HepG2 (cell line): Measurements from ENCODE around the gene AUP1. TPM values are rescaled to one million over a fixed set of nuclear protein-coding genes. Genes with fewer than 3 reads are reported as not detected.
A peak's percentile ranks its signal among the peaks of the same experiment; 100 is the strongest.

Experiments used
- ASH2L ChIP-seq: fragments of 300-600, 200-600 bp; sonication (generic); IDR thresholded peaks from 2 replicates; pipeline ENCODE4 v1.7.0; 2017; ENCODE audit warnings: low read depth, mild to moderate bottlenecking, moderate library complexity, mixed read lengths, low read length; ENCODE audit not compliant: insufficient read length
- BCL3 ChIP-seq: sonication (generic); formaldehyde crosslinking; IDR thresholded peaks from 2 replicates; pipeline ENCODE4 v1.5.1; 2020; ENCODE audit warnings: mild to moderate bottlenecking, missing genetic modification reagents, moderate library complexity
- GTF2F1 ChIP-seq: fragments of 150-350 bp; IDR thresholded peaks from 2 replicates; pipeline ENCODE4 v1.6.1; 2014; ENCODE audit warnings: low read length
- TCF7 ChIP-seq: sonication (generic); IDR thresholded peaks from 2 replicates; pipeline ENCODE4 v1.6.1; 2016; ENCODE audit warnings: antibody characterized with exemption, low read depth
- THAP7 ChIP-seq: sonication (generic); formaldehyde crosslinking; IDR thresholded peaks from 2 replicates; pipeline ENCODE4 v1.8.1; 2023; ENCODE audit warnings: mild to moderate bottlenecking, missing genetic modification reagents
- THAP8 ChIP-seq: sonication (generic); formaldehyde crosslinking; IDR thresholded peaks from 2 replicates; pipeline ENCODE4 v1.5.1; 2020; ENCODE audit warnings: missing genetic modification reagents, mild to moderate bottlenecking, borderline replicate concordance
- ZFYVE20 ChIP-seq: sonication (generic); formaldehyde crosslinking; IDR thresholded peaks from 2 replicates; pipeline ENCODE4 v1.8.0; 2023; ENCODE audit warnings: low read depth, mild to moderate bottlenecking, moderate library complexity, missing genetic modification reagents, borderline replicate concordance
- ZNF33B ChIP-seq: sonication (generic); formaldehyde crosslinking; IDR thresholded peaks from 2 replicates; pipeline ENCODE4 v1.5.1; 2020; ENCODE audit warnings: mild to moderate bottlenecking, missing genetic modification reagents
- ZNF605 ChIP-seq: sonication (generic); formaldehyde crosslinking; IDR thresholded peaks from 2 replicates; pipeline ENCODE4 v1.8.0; 2022; ENCODE audit warnings: mild to moderate bottlenecking, missing genetic modification reagents
- polyA plus RNA-seq, 8 experiments: library from polyadenylated mRNA; depleted of rRNA in 3 of 8; stranded (reverse) in 7 of 8; unstranded in 1 of 8; fragments of >200 nt; fragmentation: Illumina TruSeq in 4 of 8; extraction: Trizol in 4 of 8; gene quantifications; 2 replicates each; pipeline versions ENCODE4 v1.2.1 to v1.2.3, GENCODE V29; 2011 to 2016; ENCODE audit warnings: low read depth in 4 of 8, missing spikeins in 1 of 8, mixed read lengths in 1 of 8; ENCODE audit not compliant: insufficient read depth in 1 of 8
- total RNA-seq, 5 experiments: library from RNA; depleted of rRNA; stranded (reverse); fragments of >200 nt; fragmentation: Illumina TruSeq; extraction: Trizol; gene quantifications; 2 replicates each; pipeline ENCODE4 v1.2.3, GENCODE V29; 2016; ENCODE audit warnings: low read depth in 1 of 5
- TF ChIP-seq, protein P1 (sequence below): sonication (generic); formaldehyde crosslinking; IDR thresholded peaks from 2 replicates; pipeline ENCODE4 v1.4.0; 2020; ENCODE audit warnings: low read depth, missing genetic modification reagents
- TF ChIP-seq, protein P2 (sequence below): sonication (generic); formaldehyde crosslinking; IDR thresholded peaks from 2 replicates; pipeline ENCODE4 v1.4.0; 2020; ENCODE audit warnings: missing genetic modification reagents, borderline replicate concordance

Gene AUP1
- total and polyA plus RNA-seq, 2 of the 13 experiments (the other 11 are each of a cell fraction or from before 2014, with no cell fraction given) = 174 to 267 TPM

- TF ChIP-seq, protein P1, sequence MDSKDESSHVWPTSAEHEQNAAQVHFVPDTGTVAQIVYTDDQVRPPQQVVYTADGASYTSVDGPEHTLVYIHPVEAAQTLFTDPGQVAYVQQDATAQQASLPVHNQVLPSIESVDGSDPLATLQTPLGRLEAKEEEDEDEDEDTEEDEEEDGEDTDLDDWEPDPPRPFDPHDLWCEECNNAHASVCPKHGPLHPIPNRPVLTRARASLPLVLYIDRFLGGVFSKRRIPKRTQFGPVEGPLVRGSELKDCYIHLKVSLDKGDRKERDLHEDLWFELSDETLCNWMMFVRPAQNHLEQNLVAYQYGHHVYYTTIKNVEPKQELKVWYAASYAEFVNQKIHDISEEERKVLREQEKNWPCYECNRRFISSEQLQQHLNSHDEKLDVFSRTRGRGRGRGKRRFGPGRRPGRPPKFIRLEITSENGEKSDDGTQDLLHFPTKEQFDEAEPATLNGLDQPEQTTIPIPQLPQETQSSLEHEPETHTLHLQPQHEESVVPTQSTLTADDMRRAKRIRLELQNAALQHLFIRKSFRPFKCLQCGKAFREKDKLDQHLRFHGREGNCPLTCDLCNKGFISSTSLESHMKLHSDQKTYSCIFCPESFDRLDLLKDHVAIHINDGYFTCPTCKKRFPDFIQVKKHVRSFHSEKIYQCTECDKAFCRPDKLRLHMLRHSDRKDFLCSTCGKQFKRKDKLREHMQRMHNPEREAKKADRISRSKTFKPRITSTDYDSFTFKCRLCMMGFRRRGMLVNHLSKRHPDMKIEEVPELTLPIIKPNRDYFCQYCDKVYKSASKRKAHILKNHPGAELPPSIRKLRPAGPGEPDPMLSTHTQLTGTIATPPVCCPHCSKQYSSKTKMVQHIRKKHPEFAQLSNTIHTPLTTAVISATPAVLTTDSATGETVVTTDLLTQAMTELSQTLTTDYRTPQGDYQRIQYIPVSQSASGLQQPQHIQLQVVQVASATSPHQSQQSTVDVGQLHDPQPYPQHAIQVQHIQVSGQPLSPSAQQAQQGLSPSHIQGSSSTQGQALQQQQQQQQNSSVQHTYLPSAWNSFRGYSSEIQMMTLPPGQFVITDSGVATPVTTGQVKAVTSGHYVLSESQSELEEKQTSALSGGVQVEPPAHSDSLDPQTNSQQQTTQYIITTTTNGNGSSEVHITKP (CRISPR knock-in tag) = no peak
- TF ChIP-seq ASH2L = no peak
- TF ChIP-seq TCF7 = no peak
- no peak for TF ChIP-seq THAP7 (CRISPR knock-in tag)
- TF ChIP-seq, protein P2, sequence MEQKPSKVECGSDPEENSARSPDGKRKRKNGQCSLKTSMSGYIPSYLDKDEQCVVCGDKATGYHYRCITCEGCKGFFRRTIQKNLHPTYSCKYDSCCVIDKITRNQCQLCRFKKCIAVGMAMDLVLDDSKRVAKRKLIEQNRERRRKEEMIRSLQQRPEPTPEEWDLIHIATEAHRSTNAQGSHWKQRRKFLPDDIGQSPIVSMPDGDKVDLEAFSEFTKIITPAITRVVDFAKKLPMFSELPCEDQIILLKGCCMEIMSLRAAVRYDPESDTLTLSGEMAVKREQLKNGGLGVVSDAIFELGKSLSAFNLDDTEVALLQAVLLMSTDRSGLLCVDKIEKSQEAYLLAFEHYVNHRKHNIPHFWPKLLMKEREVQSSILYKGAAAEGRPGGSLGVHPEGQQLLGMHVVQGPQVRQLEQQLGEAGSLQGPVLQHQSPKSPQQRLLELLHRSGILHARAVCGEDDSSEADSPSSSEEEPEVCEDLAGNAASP = no peak
- no peak for TF ChIP-seq ZFYVE20
- peak; percentile 35; the same call in 1 of the 2 replicates for TF ChIP-seq ZNF605 (CRISPR knock-in tag)
- no peak for TF ChIP-seq ZNF33B (CRISPR knock-in tag)
- no peak for TF ChIP-seq BCL3 (CRISPR knock-in tag)
- TF ChIP-seq GTF2F1 = no peak
- no peak for TF ChIP-seq THAP8 (CRISPR knock-in tag)
Measured at GRCh38 chr2:74548285-74548899, 18.9 kb upstream of the AUP1 start (continued).
